NCI-H2196 treated with DMSO at 0.1 percent for 48 hours (cell line): ENCODE measurements around the gene CD1E.
"Not testable (repeated sequence)": the region's sequence is repeated elsewhere in the genome, so short reads cannot be mapped to it uniquely, and the experiment has no call there.

Source experiments
- DNase-seq: peaks from one replicate; lab custom pipeline; 2025; ENCODE audit not compliant: unreplicated experiment; lab: John Stamatoyannopoulos, UW

Gene CD1E

DNA sequence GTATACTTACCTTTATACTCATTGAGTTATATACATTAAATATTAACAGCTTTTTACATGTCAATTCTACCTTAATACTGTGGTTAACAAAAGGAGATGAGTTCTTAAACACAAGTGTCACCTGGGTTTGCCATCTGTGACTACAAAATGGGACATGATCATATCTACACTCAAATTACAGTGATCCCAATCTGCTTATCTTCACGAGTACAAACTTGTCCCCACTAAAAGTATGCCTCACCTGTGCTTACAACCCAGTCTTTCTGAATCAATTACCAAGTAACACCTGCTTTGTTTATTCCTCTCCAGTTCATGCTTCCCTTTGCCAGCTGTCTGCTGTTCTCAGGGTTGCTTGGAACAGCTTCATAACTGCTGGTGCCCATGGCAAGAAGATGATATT lies 8.8 kb downstream of the CD1E start:
- DNase-seq = no peak

DNA sequence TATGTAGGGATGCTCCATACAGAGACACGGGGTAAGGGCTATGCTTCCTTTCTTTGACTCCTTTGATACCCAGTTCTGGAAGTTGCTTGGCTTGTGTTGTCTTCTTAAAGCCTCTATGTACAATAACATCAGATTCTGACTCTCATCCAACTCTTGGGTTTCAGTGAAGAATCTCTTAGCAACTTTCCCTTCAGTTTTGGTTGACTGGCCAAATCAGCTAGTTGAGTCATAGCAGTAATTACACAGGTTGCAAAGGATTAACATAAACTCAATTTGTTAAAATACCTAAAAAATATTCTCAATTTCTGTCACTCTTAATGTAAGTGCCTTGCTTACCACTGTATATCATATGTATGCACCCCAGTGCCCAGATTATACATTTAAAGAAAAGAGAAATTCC lies 9.2 kb downstream of the CD1E start:
- no peak for DNase-seq

DNA sequence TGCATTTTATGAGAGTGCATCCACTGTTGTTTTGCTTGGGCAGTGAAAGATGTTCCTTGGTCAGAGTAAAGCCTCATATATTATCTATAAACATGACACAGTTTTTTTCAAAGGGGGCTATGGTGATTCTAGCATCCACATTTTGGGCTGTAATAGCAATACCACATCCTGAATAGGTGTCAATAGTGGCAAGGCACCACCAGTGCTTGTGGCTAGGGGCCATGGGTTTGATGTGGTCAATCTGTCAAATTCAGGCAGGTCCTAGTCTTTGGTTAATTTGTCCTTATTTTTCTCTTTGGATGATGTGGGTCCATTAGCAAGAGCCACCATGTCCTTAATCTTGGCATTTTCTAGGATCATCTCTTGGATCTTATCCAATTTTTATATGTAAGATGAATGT lies 13.1 kb downstream of the CD1E start:
- no peak for DNase-seq

DNA sequence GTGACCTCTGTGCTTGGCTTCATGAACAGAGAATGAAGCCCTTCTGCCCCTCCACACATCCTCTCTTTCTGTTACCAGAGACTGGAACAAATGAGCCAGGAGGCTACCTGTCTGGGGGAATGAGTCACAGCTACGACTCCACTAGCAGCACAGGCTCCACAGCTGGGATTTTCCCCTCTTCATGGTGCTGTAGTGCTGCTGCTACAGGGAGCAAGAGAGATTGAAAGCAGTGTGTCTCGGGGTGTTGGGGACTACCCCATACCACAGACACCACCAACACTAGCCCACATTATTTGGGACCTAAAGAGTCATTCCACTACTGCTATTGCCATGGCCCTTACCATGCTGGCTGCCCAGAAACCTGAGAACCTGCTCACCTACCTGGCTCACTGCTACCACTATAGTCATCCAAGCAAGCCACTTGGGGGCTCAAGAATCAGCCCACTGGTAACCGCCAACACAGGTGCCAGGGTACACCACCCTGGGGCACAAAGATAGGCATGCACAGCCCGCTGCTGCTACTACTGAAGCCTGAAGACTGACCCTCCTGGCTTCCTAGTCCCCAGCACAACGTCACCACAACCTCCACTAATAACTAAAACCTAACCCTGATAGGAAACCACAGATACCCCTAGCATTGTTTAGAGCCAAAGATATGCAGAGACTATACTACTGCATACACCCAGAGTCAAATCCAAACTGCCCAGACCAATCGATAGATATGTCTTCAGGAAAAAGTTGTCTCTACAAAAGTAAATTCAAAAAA lies 17.7 kb downstream of the CD1E start:
- no peak for DNase-seq

DNA sequence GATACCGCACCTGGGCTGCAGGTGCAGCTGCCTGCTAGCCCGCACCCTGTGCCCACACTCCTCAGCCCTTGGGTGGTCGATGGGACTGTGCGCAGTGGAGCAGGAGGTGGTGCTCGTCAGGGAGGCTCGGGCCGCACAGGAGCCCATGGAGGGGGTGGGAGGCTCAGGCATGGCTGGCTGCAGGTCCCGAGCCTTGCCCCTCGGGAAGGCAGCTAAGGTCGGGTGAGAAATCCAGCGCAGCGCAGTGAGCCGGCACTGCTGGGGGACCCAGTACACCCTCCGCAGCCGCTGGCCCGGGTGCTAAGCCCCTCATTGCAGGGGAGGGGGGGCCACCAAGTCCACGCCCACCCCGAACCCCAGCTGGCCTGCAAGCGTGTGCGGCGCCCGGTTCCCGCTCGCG lies 20.4 kb downstream of the CD1E start:
- not testable (repeated sequence) for DNase-seq

DNA sequence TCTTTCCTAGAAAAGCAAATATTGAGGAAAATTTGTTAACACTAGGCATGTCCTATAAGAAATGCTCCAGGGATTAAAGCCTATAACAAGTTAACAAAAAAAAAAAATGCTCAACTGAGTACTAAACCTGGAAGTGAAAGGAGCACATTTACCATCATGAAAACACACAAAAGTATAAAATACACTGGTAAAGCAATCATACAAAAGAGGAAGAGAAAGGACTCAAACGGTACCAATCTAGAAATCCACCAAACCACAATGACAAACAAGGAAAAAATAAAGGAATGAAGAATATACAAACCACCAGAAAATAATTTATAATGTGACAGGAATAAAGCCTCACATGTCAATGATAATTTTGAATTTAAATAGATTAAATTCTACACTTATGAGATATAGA lies 21.2 kb downstream of the CD1E start:
- no peak for DNase-seq

DNA sequence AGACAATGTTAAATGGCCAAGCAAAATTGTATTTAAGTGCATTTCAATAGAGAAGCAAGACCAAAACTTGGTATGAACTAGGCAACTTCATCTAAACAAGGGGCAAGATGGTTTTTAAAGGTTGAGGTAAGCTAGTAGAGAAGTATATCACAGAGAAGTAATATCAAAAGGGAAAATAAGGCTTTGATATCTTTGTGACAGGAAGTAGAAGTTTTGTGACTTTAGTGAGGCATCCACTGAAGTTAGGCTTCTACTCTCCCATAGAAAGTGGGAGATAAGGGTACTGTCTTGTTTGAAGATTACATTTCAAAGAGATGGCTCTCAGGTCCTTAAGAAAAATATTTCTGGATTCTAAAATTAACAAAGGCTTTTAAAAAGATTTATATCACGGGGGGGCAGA lies 36.6 kb downstream of the CD1E start:
- no peak for DNase-seq

DNA sequence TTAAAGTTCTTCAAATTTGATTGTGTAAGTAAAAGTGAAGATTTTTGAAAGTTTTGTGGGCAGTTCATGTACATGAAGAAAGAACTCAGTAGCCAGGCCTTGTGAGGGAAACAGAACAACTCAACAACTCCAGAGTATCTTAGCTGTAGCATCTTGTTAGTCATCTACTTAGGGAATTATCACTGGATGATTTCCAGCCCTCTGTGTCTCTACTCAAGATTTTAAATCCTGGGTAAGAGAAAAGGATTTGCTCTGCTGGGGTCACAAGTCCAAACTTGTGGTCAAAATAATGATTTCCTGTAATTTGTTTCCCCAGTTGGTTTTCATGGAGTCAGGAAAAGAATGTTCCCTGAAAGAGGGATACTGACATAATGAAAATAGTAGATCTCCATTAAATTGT lies 37.4 kb downstream of the CD1E start:
- DNase-seq = no peak

DNA sequence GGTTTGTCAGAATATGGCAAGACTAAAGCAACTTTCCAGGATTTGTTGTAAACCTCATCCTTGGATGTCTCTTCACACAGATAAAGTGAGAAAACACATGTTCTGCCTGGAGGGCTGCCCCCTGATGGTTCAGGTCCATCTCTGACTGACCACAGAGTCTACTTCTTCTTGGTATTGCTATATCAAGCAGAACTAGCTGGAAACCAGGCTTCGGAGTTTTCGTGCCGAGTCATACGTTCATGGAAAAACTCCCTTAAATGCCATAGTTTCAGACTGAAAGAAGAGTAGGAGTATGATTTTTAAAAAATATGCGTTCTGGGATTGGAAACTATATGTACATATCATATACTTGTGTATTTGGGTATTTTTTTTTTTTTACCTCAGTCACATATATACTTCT lies 39.8 kb downstream of the CD1E start:
- DNase-seq = no peak

DNA sequence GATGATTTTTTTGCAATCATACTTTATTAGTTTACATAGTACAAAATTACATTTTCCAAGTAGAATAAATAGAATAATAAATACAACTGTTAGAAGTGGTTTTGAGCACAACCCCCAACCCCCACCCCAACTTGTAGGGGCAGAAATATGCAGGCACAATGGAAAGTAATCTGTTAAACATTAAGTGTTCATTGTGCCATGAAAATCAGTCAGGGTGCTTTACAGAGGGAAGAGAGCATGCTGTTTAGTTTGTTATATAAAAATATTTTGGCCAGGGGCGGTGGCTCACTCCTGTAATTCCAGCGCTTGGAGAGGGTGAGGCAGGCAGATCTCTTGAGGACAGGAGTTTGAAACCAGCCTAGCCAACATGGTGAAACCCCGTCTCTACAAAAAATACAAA lies 43.0 kb downstream of the CD1E start:
- no peak for DNase-seq

DNA sequence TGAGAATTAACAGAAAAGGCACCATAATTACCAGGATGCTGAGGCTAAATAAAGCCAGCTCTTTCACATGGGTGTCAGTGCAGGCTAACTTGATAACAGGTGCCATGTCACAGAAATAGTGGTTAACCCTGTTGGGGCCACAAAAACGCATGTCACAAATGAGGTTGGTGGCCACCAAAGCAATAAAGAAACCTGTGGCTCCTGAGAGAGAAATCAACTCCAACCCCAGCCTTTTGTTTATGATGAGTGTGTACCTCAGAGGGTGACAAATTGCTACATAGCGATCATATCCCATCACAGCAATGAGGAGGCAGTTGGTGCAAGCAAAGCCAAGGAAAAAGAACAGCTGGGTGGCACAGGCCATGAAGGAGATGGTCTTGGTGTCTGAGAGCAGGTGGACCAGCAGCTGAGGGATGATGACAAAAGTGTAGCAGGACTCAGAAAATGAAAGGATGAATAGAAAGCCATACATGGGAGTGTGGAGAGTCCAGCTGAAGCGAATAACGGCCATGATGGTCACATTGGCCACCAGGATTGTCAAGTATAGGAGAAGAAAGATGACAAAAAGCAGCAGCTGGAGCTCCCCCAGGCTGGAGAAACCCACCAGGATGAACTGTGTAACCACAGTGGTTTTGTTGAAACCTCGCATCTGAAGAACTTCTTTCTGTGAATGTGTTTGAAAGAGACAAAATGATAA lies 45.3 kb downstream of the CD1E start, which contains the start of gene OR10T2:
OR10T2 (minus strand) TSS at position 649 of the 697 bp plus-strand sequence; CDS start at position 649, 0 bp downstream.
- DNase-seq = no peak

DNA sequence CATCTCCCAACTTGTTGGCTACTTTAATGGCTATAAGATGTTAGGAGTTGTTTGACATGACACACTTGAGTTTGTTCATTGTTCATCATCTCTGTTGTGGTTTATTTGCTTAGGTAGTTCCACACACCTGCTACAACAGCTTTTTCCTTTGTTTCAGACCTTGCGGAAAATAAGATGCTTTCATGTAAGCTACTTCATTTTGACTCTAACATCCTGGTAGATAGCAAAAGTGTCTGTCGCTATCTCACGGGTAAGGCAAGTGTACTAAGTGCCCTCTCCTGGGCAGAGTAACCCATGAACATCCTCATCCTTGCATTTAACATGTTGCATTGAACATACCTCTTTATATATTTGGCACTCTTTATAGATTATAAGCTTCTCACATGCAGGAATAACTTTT lies 47.2 kb downstream of the CD1E start:
- DNase-seq = no peak

DNA sequence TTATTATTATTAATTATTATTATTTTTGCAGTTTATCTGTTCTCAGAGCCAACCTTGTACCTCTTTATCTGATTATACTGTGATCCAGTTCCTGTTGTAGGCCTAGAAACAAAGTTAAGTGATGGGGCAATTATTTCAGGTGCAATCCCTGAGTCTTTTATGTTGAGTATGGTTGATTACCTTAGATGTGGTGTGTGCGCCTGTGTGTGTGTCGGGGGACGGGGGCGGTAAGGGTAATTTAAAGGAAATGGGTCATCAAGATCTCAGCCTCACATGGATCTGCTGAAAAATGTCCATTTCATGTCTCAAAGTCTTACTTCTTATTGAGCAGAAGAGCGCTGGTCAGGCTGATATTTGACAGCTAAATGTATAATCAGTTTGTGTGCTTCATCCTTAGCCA lies 53.4 kb downstream of the CD1E start:
- DNase-seq = no peak
